Measurements from ENCODE around the gene PLGRKT.
"Not testable (repeated sequence)": the region's sequence is repeated elsewhere in the genome, so short reads cannot be mapped to it uniquely, and the experiment has no call there.

The PLGRKT gene

DNA sequence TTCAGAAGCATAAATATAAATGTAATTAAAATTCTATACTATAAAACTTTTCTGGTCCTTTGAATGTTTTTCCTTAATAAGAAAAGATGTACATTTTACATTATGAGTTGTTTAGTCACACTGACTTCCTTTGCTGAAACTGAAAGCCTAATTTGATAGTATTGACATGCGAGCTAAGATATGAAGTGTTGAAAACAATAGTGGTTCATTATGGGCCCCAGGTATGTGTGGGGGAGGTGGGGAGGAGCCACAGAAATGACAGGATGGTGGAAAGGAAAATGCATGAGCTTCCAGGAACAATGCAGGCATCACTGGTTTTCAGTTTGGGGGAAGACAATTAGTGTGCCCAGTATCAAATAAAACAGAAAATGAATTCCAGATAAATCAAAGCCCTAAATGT lies 62.6 kb downstream of the PLGRKT start:
- no peak for DNase-seq

DNA sequence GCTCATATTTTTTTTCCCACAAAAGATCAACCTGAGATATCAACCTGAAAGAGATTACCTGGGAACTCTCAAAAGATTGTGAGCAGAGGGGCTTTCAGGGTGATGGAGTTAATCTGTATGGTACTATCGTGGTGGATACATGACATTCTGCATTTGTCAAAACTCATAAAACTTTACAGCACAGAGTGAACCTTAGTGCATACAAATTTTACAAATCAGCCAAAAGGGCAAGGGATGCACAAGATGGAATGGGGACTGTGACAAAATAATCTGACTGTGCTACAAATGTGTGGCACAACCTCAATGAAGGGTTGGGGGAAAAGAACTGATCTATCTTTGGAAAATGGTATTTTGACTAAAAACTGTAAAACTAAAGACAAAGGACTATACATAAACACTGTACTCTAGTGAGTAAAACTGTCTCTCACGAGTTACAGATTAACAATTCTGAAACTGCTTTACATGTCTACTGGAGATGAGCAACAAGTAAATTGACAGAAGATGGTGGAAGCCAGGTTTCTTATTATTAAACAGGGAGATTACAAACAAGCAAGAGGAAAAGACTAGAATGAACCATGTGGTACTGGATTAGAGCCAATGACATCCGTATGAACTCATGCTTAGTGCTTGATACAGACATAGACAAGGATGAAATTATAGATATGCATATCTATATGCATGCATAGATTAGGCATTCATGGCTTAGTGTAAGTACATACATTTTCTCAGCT lies 73.3 kb downstream of the PLGRKT start:
- no peak for DNase-seq

GRCh38 chr9:5361326-5362010 lies 76.3 kb downstream of the PLGRKT start:
- no peak for DNase-seq

DNA sequence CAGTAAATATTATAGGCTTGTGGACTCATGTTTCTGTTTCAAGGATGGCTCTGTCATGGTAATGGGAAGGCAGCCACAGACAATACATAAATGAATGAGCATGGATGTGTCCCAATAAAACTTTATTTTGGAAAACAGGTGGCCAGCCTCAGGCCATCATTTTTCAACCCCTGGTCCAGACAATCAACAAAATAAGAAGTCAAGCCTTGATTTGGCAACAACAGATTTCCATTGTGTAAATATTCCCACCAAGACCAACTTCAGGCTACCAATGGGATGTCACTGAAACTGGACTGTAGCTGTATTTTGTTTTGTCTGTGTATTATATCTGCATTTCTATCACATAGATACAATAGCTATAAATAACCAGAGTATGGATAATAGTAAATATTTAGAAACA lies 77.4 kb downstream of the PLGRKT start:
- DNase-seq, result no peak

- DNase-seq, result no peak
These were observed 80.2 kb downstream of the PLGRKT start for GRCh38 chr9:5357431-5358105.

GRCh38 chr9:5355817-5356216 lies 81.9 kb downstream of the PLGRKT start:
- no peak for DNase-seq

- DNase-seq, result no peak
These were observed 82.5 kb downstream of the PLGRKT start for GRCh38 chr9:5355226-5355625.

DNA sequence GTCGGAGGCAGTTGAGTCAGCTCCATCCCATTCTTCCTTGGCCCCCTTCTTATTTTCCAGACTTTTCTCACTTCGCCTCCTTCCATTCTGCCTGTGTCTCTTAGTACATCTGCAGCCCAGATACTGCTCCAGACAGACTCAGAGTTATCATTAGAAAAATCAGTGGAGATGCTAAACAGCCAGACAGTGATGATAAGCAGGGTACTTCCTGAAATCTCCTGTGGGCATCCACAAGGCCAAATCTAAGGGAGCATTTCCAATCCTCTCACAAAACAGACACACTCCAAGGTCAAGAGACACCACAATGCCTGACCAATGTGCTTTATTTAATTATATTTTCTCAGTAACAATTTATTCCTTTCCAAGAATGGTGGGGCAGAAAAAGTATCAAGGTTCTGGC lies 83.5 kb downstream of the PLGRKT start:
- DNase-seq, result no peak

GRCh38 chr9:5352637-5353248 lies 85.0 kb downstream of the PLGRKT start:
- no peak for DNase-seq

DNA sequence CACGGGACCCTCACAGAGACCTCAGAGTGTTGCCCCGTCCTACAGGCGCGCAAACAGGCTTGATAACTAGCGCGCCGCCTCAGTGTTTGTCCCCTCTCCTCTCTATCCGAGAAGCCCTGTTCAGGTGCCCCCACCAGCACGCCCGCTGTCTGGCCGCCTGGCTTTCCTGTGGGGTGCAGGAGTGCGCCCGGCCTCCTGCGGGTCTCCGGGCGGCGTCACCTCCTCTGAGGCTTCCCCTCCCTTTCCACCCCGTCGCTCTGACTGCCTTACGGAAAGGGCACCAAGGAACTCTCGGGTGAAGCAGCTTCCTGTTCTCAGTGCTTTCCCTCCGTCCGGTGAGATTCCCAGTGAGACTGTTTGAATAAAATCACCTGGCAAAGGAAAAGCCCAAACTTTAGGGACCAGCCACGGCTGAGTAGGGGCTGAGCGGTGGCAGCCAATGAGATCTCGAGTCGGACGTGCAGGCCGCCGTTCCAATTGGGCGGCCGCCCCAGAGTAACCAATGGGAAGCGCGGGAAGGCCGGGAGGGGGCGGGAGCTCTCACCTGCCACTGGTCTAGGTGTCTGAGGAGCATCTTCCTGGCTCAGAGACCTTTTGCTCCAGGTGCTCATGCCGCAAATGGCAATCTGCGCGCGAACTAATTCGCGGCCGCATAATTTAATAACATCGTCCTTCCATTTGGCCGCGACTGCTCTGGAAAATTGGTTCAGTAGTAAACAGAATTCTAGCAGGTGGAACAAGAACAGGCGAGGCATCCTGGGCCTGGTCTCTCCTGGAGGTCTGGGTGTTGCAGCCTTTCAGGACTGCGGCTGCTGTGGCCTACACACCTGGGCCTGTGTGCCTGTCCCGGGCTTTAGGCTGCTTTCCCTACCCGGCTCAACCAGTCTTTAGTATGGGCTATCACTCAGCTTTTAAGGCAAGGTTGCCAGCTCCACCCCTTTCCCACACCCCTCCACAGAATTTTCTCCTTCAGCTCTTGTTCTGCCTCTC lies 98.4 kb downstream of the PLGRKT start, which contains the start of gene RLN1:
TSS of gene RLN1 (minus strand) at position 885 of the 990 bp plus-strand sequence. CDS start at position 755, 130 bp downstream.
- peak; percentile 56 for DNase-seq

DNA sequence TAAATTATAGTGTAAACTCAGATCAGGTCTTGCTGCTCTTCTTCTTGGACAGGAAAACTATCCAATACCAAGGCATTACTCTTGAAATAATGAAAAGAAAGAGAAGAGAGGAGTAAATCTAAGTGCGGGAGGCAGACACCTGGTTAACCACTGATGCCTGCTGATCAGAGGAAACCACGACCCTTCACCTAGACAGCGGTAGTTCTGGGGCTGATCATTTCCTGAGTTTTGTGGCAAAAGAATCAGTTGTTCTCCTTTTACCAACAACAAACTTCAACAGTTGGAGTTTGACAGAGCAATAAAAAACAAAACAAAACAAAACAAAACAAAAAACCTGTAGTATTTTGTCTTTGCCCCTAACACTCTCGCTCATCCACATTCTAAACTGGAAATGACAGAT lies 101.0 kb downstream of the PLGRKT start:
- DNase-seq, result peak; percentile 29

GRCh38 chr9:5331276-5331675 lies 106.4 kb downstream of the PLGRKT start:
- DNase-seq, result not testable (repeated sequence)

DNA sequence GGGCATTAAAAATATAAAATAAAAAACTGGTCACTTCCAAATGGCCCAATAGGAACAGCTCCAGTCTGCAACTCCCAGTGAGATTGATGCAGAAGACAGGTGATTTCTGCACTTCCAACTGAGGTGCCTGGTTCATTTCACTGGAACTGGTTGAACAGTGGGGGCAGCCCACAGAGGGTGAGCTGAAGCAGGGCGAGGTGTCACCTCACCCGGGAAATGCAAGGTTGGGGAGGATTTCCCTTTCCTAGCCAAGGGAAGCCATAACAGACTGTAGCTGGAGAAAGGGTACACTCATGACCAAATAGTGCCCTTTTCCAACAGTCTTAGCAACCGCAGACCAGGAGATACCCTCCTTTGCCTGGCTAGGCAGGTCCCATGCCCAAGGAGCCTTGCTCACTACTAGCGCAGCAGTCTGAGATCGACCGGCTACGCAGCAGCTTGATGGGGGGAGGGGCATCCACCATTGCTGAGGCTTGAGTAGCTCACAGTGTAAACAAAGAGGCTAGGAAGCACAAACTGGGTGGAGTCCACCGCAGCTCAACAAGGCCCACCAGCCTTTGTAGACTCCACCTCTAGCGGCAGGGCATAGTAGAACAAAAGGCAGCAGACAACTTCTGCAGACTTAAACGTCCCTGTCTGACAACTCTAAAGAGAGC lies 110.7 kb downstream of the PLGRKT start:
- peak; percentile 26 for DNase-seq

GRCh38 chr9:5326187-5326586 lies 111.5 kb downstream of the PLGRKT start:
- no peak for DNase-seq

- not testable (repeated sequence) for DNase-seq
These were observed 116.1 kb downstream of the PLGRKT start for GRCh38 chr9:5321601-5322000.

- DNase-seq, result no peak
These were observed 116.7 kb downstream of the PLGRKT start for GRCh38 chr9:5321058-5321457.

DNA sequence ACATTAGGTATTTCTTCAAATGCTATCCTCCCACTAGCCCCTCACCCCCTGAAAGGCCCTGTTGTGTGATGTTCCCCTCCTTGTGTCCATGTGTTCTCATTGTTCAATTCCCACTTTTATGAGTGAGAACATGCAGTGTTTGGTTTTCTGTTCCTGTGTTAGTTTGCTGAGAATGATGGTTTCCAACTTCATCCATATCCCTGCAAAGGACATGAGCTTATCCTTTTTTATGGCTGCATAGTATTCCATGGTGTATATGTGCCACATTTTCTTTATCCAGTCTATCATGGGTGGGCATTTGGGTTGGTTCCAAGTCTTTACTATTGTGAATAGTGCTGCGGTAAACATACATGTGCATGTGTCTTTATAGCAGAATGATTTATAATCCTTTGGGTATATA lies 121.3 kb downstream of the PLGRKT start:
- not testable (repeated sequence) for DNase-seq

- no peak for DNase-seq
These were observed 122.4 kb downstream of the PLGRKT start for GRCh38 chr9:5315187-5315923.

DNA sequence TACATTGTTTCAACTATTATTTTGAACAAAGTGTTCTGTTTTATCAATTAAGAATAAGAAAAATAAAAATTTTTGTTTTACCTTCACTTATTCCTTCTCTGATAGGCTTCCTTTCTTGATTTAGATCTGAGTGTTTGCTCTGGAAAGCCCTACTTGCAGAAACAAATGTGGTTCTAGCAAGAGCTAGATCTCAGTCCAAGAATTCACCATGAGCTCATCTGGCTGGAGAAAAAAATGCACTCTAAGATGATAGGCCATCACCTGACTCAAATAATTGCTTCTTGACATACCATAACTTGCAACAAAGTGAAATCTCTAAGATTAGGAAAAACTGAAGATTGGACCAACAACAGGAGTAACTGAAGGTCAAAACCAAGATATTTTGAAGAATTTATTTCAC lies 126.9 kb downstream of the PLGRKT start:
- DNase-seq, result no peak
